Renal cortical epithelial cell (primary cell): ENCODE results near the gene PTGR2. TPM values are rescaled to one million over a fixed set of nuclear protein-coding genes. Genes with fewer than 3 reads are reported as not detected.
A peak's percentile ranks its signal among the peaks of the same experiment; 100 is the strongest.
"Not testable (repeated sequence)": the region's sequence is repeated elsewhere in the genome, so short reads cannot be mapped to it uniquely, and the experiment has no call there.

Experiments
- DNase-seq: peaks from one replicate; pipeline ENCODE4 v3.0.0-alpha.2; 2011; ENCODE audit warnings: low read depth
- total RNA-seq: library from RNA; depleted of rRNA; stranded (reverse); fragments of >200 nt; gene quantifications from 2 replicates; pipeline ENCODE4 v1.2.3, GENCODE V29; 2014

PTGR2 gene
- total RNA-seq, 1 donor from 2014 or later, result 13.4 TPM

DNA sequence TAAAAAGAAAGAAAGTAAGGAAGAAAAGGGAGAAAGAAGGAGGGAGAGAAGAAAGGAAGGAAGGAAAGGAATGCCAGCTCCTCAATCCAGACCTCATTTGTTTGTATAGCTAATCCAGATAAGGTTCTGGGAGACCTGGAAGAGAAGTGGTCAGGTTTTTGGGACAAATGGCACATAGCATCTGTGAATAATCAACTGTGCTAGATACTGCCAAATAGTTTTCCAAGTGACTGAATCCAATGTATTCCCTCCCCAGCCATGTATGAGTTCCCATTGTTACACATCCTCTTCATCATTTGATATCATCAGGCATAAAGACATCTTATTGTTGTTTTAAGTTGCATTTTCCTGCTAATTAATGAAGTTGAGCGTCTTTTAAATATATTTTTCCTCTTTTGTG lies 18.6 kb upstream of the PTGR2 start:
- DNase-seq, result peak; percentile 99

DNA sequence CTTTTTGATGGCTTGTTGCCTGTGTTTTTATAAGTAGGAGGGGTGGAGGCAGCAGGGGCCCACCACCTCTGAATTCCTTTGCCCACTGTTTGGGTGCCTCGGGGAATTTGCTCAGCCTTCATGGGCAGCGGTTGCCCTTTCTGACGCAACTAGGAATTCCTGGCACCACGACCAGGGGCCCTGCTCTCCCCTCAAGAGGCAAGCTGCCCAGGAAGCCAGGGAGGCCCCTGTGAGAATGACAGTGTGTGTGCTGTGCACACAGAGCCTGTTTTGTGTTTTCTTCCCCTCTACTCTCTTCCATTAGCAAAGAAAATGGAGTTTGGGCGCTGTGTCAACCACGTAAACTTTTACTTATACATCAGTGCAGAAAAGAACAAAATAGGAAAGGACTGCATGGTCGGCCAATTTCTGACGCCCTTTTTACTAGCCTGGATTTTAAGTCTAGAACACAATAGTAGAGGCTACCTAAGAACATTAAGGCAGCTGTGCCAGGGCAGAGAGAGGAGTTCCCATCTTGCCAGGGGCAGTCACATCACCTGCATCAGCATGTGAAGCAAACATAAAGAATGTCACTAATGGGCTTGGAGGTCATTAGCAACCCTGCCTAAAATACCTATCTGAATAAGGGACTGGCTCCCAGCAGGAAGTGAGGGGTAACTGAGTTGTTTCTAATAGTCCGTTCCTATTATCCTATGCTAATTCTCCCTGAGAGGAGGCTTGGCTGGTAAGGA lies 17.9 kb upstream of the PTGR2 start:
- peak; percentile 92 for DNase-seq

DNA sequence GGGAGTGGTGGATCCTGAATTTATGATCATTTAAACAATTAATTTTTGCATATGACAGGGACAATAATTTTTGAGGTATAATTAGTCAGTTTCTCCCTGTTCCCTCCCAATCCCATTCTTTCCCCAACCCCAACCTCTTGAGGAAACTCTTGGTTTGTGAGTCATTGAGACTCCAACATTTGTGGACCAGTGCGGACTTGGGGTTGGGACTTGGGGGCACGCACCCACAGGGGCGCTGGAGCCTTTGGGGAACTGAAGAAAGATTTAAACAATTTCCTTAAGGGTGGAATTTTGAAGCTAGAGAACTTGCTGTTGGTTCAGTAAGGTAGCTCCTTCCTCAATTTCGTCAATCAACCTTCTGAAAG lies 17.4 kb upstream of the PTGR2 start:
- no peak for DNase-seq

DNA sequence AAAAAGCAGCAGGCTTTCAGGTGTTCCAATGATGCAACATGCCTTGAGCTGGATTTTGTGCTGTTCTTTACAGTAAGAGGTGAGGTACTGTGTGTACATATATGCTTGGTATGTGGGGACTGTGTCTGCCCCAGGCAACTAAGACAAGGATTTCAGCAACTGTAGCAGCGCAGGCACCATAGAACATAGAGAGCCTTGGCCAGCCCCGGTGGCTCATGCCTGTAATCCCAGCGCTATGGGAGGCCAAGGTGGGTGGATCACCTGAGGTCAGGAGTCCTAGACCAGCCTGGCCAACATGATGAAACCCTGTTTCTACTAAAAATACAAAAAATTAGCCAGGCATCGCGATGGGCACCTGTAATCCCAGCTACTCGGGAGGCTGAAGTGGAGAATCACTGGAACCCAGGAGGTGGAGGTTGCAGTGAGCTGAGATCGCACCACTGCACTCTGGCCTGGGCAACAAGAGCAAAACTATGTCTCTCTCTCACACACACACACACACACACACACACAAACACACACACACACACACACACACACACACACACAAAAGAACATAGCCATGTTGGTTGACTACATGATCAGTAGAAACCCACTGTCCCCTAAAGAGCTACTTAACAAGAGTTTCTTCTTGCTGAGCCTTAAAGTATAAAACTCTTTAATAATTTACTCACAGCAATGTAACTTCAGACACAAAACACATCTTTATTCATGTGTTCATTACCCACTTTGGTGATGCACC lies 13.2 kb upstream of the PTGR2 start:
- not testable (repeated sequence) for DNase-seq

DNA sequence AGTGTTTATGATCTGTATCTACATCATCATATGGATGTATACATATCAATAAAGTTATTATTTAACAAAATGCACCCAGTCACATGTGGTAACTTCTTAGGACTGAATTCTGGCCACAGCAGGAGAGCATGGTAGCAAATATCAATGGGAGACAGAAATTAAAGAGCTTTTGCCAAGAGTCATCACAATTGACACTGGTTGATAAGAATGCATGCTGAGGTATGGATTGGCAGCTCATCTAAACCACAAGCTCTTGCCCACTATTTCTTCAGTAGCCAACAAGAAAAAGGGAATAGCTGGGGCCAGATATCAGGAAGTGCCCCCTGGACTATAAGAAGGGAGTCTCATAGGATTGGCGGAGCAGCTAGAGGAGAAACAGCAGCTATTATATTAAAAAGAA lies 9.4 kb upstream of the PTGR2 start:
- DNase-seq, result no peak

DNA sequence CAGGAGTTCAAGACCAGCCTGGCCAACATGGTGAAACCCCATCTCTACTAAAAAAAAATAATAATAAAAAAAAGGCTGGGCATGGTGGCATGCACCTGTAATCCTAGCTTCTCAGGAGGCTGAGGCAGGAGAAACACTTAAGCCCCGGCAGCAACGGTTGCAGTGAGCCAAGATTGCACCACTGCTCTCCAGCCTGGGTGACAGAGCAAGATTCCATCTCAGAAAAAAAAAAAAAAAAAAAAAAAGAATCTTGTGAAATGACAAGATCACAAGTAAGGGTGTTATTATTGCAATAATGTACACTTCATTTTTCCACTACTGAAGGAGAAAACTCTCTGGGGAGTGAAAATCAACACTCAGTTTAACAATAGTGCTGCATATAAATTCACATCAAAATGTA lies 8.8 kb upstream of the PTGR2 start:
- no peak for DNase-seq

DNA sequence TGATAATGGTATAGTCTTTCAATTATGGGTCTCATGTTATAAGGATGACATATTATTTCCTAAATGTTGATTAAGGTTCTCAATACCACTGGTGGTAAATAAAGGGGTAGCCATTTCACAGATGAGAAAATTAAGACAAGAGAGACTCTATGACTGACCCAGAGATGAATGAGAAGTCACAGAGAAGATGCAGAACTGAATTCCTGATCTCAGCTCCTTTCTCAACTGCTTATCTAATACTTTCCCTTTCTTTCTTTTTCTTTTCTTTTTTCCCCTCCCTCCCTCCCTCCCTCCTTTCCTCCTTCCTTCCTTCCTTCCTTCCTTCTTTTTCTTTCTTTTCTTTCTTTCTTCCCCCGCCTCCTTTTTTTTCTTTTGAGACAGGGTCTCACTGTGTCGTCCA lies 8.3 kb upstream of the PTGR2 start:
- DNase-seq, result no peak

DNA sequence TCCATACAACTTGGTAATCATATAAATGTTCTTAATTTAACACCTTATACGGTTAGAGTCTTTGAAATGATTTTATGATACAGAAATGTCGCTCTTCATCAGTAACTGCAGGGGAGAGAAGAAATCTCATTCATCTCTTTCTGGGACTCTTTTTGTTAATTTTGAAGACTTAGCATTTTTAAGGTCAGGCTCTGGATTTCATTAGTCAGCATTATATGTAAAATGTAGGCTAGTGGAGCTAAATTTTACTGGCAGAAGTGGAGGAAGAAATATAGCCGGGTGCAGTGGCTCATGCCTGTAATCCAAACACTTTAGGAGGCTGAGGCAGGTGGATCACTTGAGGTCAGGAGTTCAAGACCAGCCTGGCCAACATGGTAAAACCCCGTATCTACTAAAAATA lies 4.7 kb upstream of the PTGR2 start:
- no peak for DNase-seq

DNA sequence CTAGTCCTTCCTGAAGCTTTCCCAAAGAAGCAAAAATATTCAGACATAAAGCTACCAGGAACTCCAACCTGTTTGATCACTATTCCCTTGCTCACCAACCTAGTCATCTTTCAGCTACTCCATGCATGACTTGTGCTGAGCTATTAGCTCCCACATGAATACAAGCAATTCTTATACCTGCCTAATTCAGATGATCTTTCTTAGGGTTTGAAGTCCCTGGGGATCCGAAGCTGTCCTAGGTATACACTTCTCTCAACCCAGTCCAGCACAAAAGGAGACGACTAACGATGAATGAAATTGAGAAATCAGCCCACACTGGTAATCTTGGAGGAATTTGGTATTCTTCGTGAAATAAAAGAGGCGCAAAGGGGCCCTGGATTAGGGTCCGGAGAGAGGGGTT lies 631 bp upstream of the PTGR2 start:
- DNase-seq, result peak; percentile 94

DNA sequence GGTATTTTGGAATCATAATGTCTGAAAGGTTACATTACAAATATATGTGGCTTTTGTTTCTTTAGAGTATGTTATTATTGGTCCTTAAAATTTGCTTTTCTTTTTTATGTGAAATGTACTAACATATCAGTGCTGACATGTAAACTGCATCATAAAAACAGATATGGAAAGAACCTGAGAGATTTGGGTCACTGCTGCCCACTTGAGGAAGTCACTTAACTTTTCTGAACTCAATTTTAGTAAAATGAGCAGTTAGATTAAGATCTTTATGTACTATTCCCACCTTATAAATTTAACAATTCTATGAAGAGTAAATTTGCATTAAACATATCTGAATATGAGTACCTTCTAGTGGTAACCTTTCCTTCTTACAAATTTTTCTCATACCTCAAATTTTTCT lies 7.5 kb downstream of the PTGR2 start:
- DNase-seq, result no peak

DNA sequence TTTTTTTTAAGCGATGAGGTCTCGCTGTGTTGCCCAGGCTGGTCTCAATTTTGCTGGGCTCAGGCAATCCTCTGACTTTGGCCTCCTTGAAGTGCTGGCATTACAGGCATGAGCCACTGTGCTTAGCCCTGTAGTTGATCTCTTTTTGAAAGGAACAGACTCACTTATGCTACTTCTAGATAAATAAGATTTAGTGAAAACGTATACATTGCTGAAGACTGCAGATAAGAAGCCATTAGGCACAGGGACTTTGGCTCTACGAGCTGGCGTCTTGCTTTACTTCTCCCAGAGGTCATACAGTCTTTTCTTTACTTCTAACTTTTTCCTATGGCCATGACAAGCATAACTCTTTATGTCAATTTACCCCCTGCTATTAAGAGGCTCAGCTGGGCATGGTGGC lies 9.4 kb downstream of the PTGR2 start:
- DNase-seq, result no peak

DNA sequence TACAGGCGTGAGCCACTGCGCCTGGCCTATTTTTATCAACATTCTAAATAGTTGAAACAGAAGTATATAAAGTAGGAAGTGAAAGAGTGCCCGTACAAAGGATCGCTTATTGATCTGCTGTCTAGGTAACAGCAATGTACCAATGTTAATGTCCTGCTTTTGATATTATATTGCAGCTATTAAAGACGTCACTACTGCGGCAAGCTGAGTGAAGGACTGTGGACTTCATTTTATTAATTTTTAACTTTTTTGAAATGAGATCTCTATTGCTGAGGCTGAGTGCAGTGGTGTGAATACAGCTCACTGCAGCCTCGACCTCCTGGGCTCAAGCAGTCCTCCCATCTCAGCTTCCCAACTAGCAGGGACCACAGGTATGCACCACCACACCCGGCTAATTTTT lies 10.8 kb downstream of the PTGR2 start:
- no peak for DNase-seq

DNA sequence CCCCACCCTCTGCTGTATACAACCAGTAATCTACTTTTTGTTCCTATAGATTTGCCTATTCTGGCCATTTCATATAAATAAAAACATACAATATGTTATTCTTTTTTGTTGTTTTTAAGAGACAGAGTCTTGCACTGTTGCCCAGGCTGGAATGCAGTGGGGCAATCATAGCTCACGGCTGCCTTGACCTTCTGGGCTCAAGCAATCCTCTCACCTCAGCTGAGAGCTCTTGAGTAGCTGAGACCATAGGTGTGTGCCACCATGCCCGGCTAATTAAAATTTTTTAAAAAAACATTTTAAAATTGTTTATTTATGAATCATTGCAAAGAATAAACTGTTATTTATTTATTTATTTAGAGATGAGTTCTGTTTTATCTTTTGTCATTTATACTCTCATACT lies 11.6 kb downstream of the PTGR2 start:
- DNase-seq, result no peak

DNA sequence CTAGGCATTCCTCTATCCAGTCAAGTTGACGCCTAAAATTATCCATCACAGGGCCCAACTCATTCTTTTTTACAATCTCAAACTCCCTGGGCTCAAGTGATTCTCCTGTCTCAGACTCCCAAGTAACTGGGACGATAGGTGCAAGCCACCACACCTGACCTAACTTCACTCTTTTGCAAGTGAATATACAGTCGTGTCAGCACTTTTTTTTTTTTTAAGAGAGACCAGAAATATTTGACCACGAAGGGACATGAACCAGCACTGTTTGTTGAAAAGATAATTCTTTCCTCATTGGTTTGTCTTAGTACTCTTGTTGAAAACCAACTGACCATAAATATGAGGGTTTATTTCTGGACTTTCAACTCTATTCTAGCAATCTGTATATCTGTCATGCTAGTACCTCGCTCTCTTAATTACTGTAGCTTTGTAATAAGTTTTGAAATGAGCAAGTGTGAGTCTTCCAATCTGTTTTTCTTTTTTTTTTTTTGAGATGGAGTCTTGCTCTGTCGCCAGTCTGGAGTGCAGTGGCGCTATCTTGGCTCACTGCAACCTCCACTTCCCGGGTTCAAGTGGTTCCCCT lies 14.0 kb downstream of the PTGR2 start:
- no peak for DNase-seq

DNA sequence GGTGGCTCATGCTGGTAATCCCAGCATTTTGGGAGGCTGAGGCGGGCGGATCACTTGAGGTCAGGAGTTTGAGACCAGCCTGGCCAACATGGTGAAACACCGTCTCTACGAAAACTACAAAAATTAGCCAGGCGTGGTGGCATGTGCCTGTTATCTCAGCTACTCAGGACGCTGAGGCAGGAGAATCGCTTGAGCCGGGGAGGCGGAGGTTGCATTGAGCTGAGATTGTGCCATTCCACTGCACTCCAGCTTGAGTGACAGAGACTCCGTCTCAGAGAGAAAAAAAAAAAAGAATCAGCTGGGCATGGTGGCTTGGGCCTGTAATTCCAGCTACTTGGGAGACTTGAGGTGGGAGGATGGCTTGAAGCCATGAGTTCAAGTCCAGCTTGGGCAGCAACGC lies 18.1 kb downstream of the PTGR2 start:
- DNase-seq, result not testable (repeated sequence)

DNA sequence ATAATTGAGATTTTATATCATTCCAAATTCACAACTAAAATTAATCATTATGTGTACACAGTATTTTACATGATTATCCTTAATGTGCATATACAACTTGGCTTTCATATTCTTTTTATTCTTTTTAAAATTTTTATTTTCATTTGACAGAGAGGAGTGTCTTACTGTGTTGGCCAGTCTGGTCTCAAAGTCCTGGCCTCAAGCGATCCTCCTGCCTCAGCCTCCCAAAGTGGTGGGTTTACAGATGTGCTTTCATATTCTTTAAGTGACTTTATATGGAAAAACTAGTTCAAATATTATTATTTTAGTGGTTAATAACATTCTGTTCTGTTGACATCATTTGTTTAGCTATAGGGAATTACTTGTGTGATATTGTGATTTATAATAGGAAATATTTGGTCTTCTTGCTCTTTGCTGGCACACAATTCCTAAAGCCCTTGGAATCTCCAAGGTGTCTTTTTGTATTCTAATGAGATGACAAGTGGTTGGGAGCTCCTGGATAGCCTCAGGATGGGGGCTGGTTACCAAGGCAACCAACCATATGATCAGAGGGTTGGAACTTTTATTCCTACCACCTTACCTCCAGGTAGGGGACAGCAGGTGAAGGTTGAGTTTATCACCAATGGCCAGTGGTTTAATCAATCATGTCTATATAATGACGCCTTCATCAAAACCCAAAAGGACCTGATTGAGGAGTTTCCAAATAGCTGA lies 19.0 kb downstream of the PTGR2 start:
- no peak for DNase-seq

DNA sequence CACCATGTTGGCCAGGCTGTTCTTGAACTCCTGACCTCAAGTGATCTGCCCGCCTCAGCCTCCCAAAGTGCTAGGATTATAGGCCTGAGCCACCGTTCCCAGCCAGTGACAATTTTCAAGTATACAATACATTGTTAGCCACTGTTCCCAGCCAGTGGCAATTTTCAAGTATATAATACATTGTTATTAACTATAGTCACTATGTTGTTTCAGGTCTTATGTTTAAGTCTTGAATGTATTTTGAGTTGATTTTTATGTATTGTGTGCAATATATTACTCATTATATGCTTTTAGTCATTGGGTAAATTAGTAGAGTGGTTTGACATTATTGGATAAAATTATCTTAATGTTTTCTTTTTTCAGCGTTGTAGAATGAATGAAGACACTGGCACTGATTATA lies 22.0 kb downstream of the PTGR2 start:
- DNase-seq, result no peak

DNA sequence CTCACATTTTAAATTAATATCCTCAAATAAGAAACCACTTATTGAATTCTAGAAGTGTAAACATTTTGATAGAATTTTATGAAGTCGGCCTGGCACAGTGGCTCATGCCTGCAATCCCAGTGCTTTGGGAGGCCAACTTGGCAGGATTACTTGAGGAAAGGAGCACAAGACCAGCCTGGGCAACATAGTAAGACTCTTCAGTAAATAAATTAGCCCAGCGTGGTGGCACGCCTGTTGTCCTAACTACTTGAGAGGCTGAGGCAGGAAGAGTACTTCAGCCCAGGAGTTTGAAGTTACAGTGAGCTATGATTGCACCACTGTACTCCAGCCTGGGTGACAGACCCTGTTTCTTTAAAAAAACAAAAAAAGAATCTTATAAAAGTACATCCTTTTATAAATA lies 26.2 kb downstream of the PTGR2 start:
- no peak for DNase-seq

DNA sequence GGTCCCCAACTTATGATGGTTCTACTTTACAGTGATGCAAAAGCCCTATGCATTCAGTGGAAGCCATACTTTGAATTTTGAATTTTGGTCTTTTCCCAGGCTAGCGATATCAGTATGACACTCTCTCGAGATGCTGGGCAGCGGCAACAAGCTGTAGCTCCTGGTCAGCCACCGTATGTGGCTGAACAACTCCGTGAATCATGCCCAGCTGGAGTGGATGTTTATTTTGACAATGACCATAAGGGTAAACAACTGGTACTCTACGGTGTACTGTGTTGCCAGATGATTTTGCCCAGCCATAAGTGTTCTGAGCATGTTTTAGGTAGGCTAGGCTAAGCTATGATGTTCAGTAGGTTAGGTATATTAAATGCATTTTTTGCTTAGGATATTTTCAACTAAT lies 26.8 kb downstream of the PTGR2 start:
- DNase-seq, result no peak

DNA sequence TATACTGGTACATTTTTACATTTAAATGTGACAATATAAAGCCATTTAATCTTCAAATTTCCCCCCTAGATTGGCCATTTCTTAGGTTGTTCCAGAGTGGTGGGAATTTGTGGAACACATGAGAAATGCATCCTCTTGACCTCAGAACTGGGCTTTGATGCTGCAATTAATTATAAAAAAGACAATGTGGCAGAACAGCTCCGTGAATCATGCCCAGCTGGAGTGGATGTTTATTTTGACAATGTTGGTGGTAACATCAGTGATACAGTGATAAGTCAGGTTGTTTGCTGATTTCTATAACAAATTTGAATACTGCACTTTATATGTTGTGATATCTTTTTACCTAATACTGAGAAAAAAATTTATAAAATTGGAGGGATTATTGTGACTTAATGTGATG lies 27.4 kb downstream of the PTGR2 start:
- no peak for DNase-seq

DNA sequence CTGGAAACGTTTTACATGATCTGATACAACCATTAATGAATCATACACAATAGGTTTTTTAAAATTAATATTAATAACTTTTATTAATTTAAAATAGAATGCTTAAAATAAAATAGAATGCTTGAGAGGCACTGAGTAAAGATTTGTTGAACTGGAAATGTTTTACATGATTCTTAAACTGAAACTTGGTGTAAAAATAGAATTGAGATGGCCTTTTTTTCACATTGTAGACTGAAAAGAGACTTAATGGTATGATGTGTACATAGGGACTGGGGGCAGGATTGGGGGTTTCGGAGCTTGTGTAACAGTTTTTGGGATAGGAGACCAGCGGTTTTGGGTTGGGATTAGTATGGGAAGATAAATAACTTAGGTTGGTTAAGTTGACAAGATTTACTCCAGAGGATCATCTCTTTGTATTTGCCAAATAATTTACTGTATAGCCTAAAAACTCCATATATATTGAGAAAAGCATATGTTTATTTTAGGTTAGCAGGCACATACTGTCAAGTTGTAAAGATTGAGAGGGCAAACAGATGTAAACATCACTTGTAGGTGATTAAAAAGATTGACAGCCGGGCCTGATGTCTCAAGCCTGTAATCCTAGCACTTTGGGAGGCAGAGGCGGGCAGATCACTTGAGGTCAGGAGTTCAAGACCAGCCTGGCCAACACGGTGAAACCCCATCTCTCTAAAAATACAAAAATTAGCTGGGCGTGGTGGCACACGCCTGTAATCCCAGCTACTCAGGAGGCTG lies 33.0 kb downstream of the PTGR2 start:
- DNase-seq, result no peak
